Activated CD4-positive, alpha-beta T cell treated with anti-CD3 and anti-CD28 coated beads, Interleukin-2, amount 10 ng/mL, durations not matched to agents 7 days and 5 days (primary cell): Measurements from ENCODE around the gene SLC4A5. TPM values are rescaled to one million over a fixed set of nuclear protein-coding genes. Genes with fewer than 3 reads are reported as not detected.
"Not testable (repeated sequence)": the region's sequence is repeated elsewhere in the genome, so short reads cannot be mapped to it uniquely, and the experiment has no call there.

Experiments used
- CTCF ChIA-PET: fragments of 350-600 bp; sonication (Branson Sonifier 250); formaldehyde crosslinking; loops from one replicate; lab custom pipeline; 2021; ENCODE audit warnings: antibody characterized with exemption; lab: Charles Lee
- POLR2A ChIA-PET: fragments of 350-600 bp; sonication (Branson Sonifier 250); formaldehyde crosslinking; loops from one replicate; lab custom pipeline; 2021; ENCODE audit warnings: antibody characterized with exemption; lab: Charles Lee
- DNase-seq: peaks from one replicate; pipeline ENCODE4 v3.0.0-alpha.2; 2020
- H3K27ac Mint-ChIP-seq: one replicate; pipeline ENCODE4 v1.8.0; 2021; ENCODE audit warnings: mild to moderate bottlenecking, moderate library complexity, mixed read lengths
- H3K27me3 Mint-ChIP-seq: one replicate; pipeline ENCODE4 v1.8.0; 2021; ENCODE audit warnings: mixed read lengths
- H3K36me3 Mint-ChIP-seq: one replicate; pipeline ENCODE4 v1.8.0; 2021; ENCODE audit warnings: low read depth, mixed read lengths
- H3K4me1 Mint-ChIP-seq: one replicate; pipeline ENCODE4 v1.8.0; 2021; ENCODE audit warnings: mixed read lengths
- H3K4me3 Mint-ChIP-seq: one replicate; pipeline ENCODE4 v1.8.0; 2021; ENCODE audit warnings: mild to moderate bottlenecking, moderate library complexity, mixed read lengths
- H3K9me3 Mint-ChIP-seq: one replicate; pipeline ENCODE4 v1.8.0; 2021; ENCODE audit warnings: mixed read lengths
- total RNA-seq, 2 experiments: library from RNA; stranded (reverse); gene quantifications; one replicate each; pipeline ENCODE4 v1.2.3, GENCODE V29; 2021

Gene SLC4A5
- total RNA-seq, 2 experiments from 2014 or later = 3.0 to 4.3 TPM

DNA sequence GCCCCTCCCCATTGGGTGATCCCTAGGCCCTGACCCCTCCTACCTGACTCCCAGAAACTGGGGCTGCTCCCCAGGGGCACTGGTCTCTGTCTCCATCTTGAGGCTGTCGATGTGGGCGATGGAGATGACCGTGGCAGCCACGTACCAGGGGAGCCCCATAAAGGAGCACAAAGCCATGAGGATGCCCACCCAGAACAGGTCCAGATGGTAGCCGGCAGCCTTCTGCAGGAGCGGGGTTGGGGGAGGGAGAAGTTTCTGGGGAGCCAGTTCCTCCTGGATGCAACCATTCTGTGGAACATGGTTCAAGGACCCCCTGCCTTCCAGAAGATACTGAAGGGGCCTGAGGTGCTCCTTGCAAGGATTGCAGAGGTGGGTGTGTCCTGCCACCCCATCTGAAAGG, 110.8 kb downstream of the SLC4A5 start:
- POLR2A ChIA-PET = no interaction called here
- Mint-ChIP-seq H3K4me3 (no peak overlapping the region), H3K27me3 (no peaks in the 10 kb centered on the region), H3K27ac (no peak overlapping the region), H3K36me3 (no peaks in the 10 kb centered on the region), H3K4me1 (no peaks in the 10 kb centered on the region), H3K9me3 (no peaks in the 10 kb centered on the region)
- CTCF ChIA-PET = no interaction called here
- DNase-seq = no peak

GRCh38 chr2:74229865-74230264, 113.4 kb downstream of the SLC4A5 start:
- H3K9me3 Mint-ChIP-seq, H3K4me1 Mint-ChIP-seq, H3K27ac Mint-ChIP-seq, H3K36me3 Mint-ChIP-seq, H3K4me3 Mint-ChIP-seq, CTCF ChIA-PET, POLR2A ChIA-PET, H3K27me3 Mint-ChIP-seq, DNase-seq: not testable (repeated sequence)

DNA sequence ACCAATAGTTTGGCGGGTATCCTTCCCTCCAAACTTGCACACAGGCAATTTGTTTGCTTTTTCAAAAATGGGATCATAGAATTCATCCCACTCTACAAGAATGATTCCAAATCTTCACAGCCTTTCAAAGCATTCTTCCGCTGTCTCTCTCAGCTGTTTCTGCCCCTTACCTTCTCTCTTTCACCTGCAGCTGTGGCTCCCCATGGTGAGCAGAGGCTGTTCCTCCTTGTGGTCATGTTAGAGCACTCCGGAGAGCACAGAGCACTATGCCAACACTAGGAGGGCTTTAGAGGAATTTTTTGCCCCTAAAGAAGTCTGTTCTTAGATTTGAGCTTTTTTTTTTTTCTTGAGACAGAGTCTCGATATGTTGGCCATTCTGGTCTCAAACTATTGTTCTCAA, 114.4 kb downstream of the SLC4A5 start:
- Mint-ChIP-seq H3K27ac (no peak overlapping the region), H3K4me3 (no peak overlapping the region), H3K36me3 (no peaks in the 10 kb centered on the region), H3K27me3 (no peaks in the 10 kb centered on the region), H3K9me3 (no peaks in the 10 kb centered on the region), H3K4me1 (peaks cover under 1% of the 10 kb centered on the region)
- no peak for DNase-seq
- POLR2A ChIA-PET = no interaction called here
- CTCF ChIA-PET = interaction anchor here (0.5 to 1.3 kb wide), 3 partner anchors 13 to 205 kb away, joined by 3 read pairs; no protein-coding TSS in a partner anchor

- Mint-ChIP-seq H3K4me1 (peaks cover 3% of the 10 kb centered on the region), H3K4me3 (no peak overlapping the region), H3K27me3 (no peaks in the 10 kb centered on the region), H3K9me3 (no peaks in the 10 kb centered on the region), H3K27ac (no peak overlapping the region), H3K36me3 (no peaks in the 10 kb centered on the region)
- POLR2A ChIA-PET = no interaction called here
- no peak for DNase-seq
- CTCF ChIA-PET = interaction anchor here (1.2 to 1.7 kb wide), 4 partner anchors 12 to 22 kb away, joined by 3 to 6 read pairs (median 3); no protein-coding TSS in a partner anchor
These were observed 115.6 kb downstream of the SLC4A5 start for GRCh38 chr2:74227646-74228045.

DNA sequence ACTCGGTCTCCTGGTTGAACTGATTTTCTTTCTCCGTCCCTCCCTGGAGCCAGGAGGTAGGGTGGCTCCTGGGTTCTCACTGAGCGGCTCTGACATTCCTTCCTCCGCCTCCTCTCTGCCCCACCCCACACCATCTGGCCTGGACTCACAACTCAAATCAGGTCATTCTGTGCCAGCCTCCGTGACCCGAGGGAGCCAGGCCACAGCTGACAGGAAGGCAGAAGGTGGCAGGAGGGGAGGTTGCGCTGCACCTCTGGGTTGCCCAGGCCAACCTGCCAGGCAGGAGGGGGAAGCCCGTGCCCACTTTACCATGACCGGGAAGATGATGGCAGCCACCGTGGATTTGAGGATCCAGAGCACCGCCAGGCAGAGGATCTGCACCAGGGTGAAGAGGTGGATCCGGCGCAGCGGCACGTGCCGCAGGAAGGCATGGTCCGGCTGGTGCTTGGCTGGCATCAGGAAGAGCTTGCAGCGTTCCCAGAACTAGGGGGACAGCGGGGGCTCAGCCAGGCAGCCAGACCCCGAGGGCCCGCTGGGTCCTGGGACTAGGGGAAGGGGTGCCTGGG, 116.5 kb downstream of the SLC4A5 start:
- CTCF ChIA-PET = interaction anchor here (1.2 to 1.7 kb wide), 2 partner anchors 13 to 15 kb away, joined by 3 to 6 read pairs; no protein-coding TSS in a partner anchor

GRCh38 chr2:74225698-74226459, 117.3 kb downstream of the SLC4A5 start:
- Mint-ChIP-seq H3K27me3 (no peaks in the 10 kb centered on the region), H3K4me1 (peaks cover 3% of the 10 kb centered on the region), H3K36me3 (peaks cover 6% of the 10 kb centered on the region), H3K9me3 (no peaks in the 10 kb centered on the region), H3K27ac (no peak overlapping the region), H3K4me3 (no peak overlapping the region)
- DNase-seq = no peak
- ChIA-PET POLR2A (no interaction called here), CTCF (interaction anchor here (0.6 kb wide), 1 partner anchor 84 kb away, joined by 3 read pairs; no protein-coding TSS in a partner anchor)

More for the DNA sequence above, 116.5 kb downstream of the SLC4A5 start:
- no peaks in the 10 kb centered on the region for H3K36me3 Mint-ChIP-seq
- DNase-seq = no peak
- POLR2A ChIA-PET = no interaction called here
- H3K4me1 Mint-ChIP-seq = peaks cover 3% of the 10 kb centered on the region
- H3K27me3 Mint-ChIP-seq = no peaks in the 10 kb centered on the region
- H3K4me3 Mint-ChIP-seq = no peak overlapping the region
- no peak overlapping the region for H3K27ac Mint-ChIP-seq
- H3K9me3 Mint-ChIP-seq = no peaks in the 10 kb centered on the region

DNA sequence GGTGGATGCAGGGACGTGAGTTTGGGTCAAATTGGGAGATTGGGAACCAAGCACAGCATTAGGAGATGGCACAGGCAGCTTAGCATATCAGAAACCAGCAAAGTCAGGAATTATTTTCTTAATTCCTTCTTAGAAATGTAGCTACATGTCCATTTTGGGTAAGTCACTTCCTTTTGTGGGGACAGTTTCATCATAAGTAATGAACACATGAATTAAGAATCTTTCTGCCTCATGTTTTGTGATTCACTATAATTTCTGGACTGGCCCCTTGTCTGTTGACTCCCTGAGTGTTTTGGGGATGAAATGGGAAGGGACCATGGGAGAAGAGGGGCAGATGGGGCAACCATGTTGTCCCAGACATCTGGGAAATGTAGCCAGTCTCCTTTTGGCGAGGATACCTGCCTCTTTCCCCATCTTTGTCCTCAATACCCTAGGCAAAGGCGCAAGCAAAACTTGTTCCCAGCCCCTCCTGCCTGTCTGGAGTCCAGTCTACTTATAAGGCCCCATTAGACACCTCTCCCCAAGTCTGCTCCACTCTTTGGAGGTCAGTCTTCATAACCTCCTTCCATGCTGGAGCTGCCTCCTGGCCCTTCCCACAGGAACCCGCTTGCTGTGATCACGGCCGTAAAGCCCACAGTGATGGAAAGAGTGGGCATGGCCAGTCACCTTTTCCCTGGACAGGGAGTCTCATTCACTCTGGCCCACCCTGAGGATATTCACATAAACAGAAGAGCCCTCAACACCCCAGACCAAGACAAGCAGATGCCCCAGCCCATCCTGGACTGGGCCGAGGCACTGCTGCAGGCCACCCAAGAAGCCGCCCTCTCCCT, 119.1 kb downstream of the SLC4A5 start:
- H3K4me1 Mint-ChIP-seq = peaks cover 3% of the 10 kb centered on the region
- CTCF ChIA-PET = interaction anchor here (1.1 kb wide), 1 partner anchor 13 kb away, joined by 4 read pairs; no protein-coding TSS in a partner anchor
- POLR2A ChIA-PET = no interaction called here
- no peaks in the 10 kb centered on the region for H3K27me3 Mint-ChIP-seq
- no peak overlapping the region for H3K27ac Mint-ChIP-seq
- H3K36me3 Mint-ChIP-seq = peaks cover 9% of the 10 kb centered on the region
- H3K9me3 Mint-ChIP-seq = no peaks in the 10 kb centered on the region
- no peak overlapping the region for H3K4me3 Mint-ChIP-seq
- no peak for DNase-seq

DNA sequence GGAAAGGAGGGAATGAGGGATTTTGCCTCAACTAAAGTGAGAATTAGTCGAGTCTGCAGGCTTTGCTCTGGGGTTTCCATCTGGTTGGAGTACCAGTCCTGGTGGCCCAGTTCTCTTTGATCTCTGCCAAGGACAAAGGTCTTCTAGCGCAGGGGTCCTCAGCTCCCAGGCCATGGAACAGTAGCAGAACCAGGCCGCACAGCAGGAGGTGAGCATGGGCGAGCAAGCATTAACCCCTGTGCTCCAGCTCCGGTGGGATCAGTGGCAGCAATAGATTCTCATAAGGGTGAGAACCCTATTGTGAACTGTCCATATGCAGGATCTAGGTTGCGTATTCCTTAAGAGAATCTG, 120.9 kb downstream of the SLC4A5 start:
- Mint-ChIP-seq H3K27me3 (no peaks in the 10 kb centered on the region), H3K36me3 (peaks cover 12% of the 10 kb centered on the region), H3K27ac (no peak overlapping the region), H3K4me3 (no peak overlapping the region), H3K4me1 (peaks cover 3% of the 10 kb centered on the region), H3K9me3 (no peaks in the 10 kb centered on the region)
- no peak for DNase-seq
- ChIA-PET POLR2A (no interaction called here), CTCF (no interaction called here)

- ChIA-PET POLR2A (no interaction called here), CTCF (no interaction called here)
- Mint-ChIP-seq H3K4me1 (peaks cover 3% of the 10 kb centered on the region), H3K4me3 (no peak overlapping the region), H3K36me3 (peaks cover 16% of the 10 kb centered on the region), H3K9me3 (no peaks in the 10 kb centered on the region), H3K27me3 (no peaks in the 10 kb centered on the region), H3K27ac (no peak overlapping the region)
- no peak for DNase-seq
These were observed 121.5 kb downstream of the SLC4A5 start for GRCh38 chr2:74221604-74222299.

DNA sequence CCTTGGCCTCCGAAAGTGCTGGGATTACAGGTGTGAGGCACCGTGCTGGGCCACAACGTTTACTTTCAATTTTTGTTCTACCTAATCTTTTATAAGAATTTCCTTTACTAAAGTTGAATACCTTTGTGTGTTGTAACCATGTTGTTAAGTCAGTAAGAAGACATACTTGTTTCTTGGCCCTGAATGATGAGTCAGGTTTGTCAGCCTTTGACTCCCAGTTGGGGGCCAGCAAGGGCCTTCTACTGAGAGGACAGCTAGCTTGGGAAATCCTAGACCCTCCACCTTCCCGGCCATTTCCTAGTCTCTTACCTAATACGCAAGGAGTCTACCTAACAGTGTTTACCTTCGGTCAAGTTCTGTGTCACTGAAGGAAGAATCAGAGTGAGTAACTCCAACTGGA, 122.1 kb downstream of the SLC4A5 start:
- DNase-seq = no peak
- no peak overlapping the region for H3K4me3 Mint-ChIP-seq
- H3K27ac Mint-ChIP-seq = no peak overlapping the region
- peaks cover 19% of the 10 kb centered on the region for H3K36me3 Mint-ChIP-seq
- POLR2A ChIA-PET = no interaction called here
- no peaks in the 10 kb centered on the region for H3K27me3 Mint-ChIP-seq
- CTCF ChIA-PET = no interaction called here
- peaks cover 3% of the 10 kb centered on the region for H3K4me1 Mint-ChIP-seq
- no peaks in the 10 kb centered on the region for H3K9me3 Mint-ChIP-seq

DNA sequence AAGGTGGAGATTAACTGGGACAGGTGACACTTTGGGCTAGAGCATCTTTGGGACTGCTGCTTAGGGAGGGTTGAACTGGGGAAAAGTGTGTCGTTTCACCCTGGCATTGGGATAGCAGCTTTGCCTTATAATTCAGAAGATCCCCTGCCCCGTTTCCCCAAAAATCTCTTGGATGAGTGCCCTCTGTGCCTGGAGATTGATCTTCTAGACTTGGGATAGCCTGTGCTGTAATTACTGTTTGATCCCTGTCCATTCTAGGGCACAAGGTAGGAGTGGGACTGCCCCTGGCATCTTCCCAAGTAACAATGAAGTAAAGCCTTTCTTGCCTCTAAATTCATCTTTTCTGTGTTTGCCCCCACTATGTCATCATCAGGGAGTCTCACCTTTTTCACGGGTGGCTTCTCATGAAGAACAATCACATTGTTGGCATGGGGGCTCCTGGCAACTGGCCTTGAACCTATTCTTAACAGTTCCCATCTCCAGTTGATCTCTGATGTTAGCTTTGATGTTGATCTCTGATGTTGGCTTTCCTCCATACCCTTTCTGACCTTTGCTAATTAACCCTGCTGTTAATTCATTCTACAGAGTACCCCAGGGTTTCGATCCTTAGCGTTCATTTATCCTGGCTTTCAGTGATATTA, 123.2 kb downstream of the SLC4A5 start:
- POLR2A ChIA-PET = no interaction called here
- CTCF ChIA-PET = no interaction called here
- H3K9me3 Mint-ChIP-seq = no peaks in the 10 kb centered on the region
- peaks cover 22% of the 10 kb centered on the region for H3K36me3 Mint-ChIP-seq
- DNase-seq = no peak
- H3K27me3 Mint-ChIP-seq = no peaks in the 10 kb centered on the region
- peaks cover 4% of the 10 kb centered on the region for H3K4me1 Mint-ChIP-seq
- no peak overlapping the region for H3K4me3 Mint-ChIP-seq
- peak overlapping the region; percentile 44 for H3K27ac Mint-ChIP-seq

DNA sequence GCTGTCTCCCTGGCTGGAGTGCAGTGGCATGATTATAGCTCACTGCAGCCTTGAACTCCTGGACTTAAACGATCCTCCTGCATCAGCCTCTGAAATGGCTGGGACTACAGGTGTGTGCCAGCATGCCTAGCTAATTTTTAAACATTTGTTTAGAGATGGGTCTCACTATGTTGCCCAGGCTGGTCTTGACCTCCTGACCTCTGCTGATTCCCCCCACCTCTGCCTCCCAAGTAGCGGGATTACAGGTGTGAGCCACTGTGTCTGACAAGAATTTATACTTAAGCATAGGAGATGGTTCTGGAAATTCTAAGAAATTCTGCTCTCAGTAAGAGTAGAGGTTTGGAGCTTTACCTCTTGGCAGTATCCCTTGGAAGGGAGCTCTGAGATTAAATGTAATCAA, 126.6 kb downstream of the SLC4A5 start:
- no peak for DNase-seq
- H3K27me3 Mint-ChIP-seq = no peaks in the 10 kb centered on the region
- ChIA-PET POLR2A (no interaction called here), CTCF (interaction anchor here (0.7 to 1.8 kb wide), 6 partner anchors 10 to 118 kb away, joined by 3 to 8 read pairs (median 4); partner anchors contain the start of gene MTHFD2)
- H3K27ac Mint-ChIP-seq = no peak overlapping the region
- peaks cover 1% of the 10 kb centered on the region for H3K4me1 Mint-ChIP-seq
- H3K4me3 Mint-ChIP-seq = no peak overlapping the region
- H3K9me3 Mint-ChIP-seq = no peaks in the 10 kb centered on the region
- peaks cover 34% of the 10 kb centered on the region for H3K36me3 Mint-ChIP-seq
